BLaER1 treated with 17β-estradiol and CSF1 and Interleukin-3, amounts not matched to agents 10 nM and 100 nM (cell line): Measurements from ENCODE around the gene MLC1.
A peak's percentile ranks its signal among the peaks of the same experiment; 100 is the strongest.

Source experiments
- H3K27ac ChIP-seq, 11 experiments: shearing (Covaris generic); formaldehyde crosslinking; 2 replicates each; pipeline ENCODE4 v1.8.1; 2022
- H3K27me3 ChIP-seq, 11 experiments: shearing (Covaris generic); formaldehyde crosslinking; 2 replicates each; pipeline ENCODE4 v1.8.1; 2022
- H3K36me3 ChIP-seq, 11 experiments: shearing (Covaris generic); formaldehyde crosslinking; 2 replicates each; pipeline ENCODE4 v1.8.1; 2022
- H3K4me1 ChIP-seq, 10 experiments: shearing (Covaris generic); formaldehyde crosslinking; 2 replicates each; pipeline ENCODE4 v1.8.1; 2022
- H3K4me2 ChIP-seq, 11 experiments: shearing (Covaris generic); formaldehyde crosslinking; 2 replicates each; pipeline ENCODE4 v1.8.1; 2022
- H3K4me3 ChIP-seq, 10 experiments: shearing (Covaris generic); formaldehyde crosslinking; 2 replicates each; pipeline ENCODE4 v1.8.1; 2022
- H3K9ac ChIP-seq, 11 experiments: shearing (Covaris generic); formaldehyde crosslinking; 2 replicates each; pipeline ENCODE4 v1.8.1; 2022
- H3K9me3 ChIP-seq, 11 experiments: shearing (Covaris generic); formaldehyde crosslinking; replicated peaks in 1 of 11; 2 replicates each; pipeline ENCODE4 v1.8.1; 2022
- H4K20me1 ChIP-seq, 11 experiments: shearing (Covaris generic); formaldehyde crosslinking; 2 replicates each; pipeline ENCODE4 v1.8.1; 2022
- Cebpa-rat ChIP-seq, 11 experiments: shearing (Covaris generic); IDR thresholded peaks; 2 replicates each; pipeline ENCODE4 v1.8.1; 2022

MLC1 gene

DNA sequence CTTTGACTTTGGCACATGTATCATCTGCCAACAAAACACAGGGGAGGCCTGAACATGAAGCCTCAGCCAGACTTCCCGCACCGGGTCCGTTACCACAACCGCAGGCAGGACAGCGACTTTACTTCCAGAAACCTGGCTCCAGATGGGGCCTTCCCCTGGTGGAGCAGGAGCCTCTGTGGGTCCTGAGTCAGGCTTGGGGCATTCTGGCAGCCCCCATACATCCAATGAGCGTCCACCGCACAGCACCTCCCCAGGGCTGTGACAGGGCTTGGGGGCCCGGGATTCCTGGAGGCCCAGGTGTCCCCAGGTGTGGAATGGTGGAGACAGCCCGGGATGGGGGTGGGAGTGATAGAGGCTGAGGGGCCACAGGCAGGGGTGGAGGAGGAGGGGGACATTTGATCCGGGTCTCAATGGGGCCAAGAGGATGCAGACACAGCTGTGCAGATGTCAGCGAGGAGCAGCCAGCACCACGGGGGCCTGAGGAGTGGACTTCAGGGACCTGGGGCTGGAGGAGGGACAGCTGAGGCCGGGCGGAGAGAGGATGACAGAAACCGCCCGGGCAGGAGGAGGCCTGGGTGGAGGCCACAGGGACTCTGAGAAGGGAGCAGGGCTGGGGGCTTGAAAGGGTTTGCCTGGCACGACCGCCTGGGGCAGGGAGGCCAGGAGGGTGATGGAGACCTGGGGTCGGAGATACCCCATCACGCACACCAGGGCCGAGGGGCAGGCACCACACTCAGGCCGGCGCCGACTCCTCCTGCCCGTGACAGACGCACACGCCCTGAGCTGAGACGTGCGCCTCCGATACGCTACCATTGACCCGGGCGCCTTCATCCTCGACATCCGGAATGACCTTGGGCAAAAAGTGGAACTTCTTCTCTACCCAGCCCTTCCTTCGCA lies 35.7 kb downstream of the MLC1 start:
- Histone ChIP-seq H3K4me3 (no peak overlapping the region), H3K9me3 (peaks cover 10 to 24% (median 17%) of the 10 kb centered on the region in 11 experiments), H3K27ac (no peak overlapping the region), H3K9ac (no peak overlapping the region), H3K4me1 (peaks cover 6 to 16% (median 10%) of the 10 kb centered on the region in 10 experiments), H3K27me3 (peaks cover 0 to 9% (median 6%) of the 10 kb centered on the region in 11 experiments; a peak in 14 of 22 replicates), H3K36me3 (no peaks in the 10 kb centered on the region), H4K20me1 (peaks cover 0 to 6% (median 0%) of the 10 kb centered on the region in 11 experiments; a peak in 4 of 22 replicates), H3K4me2 (no peak overlapping the region)
- no peak for TF ChIP-seq Cebpa-rat (IDR thresholded peaks at IDR 0.05)

- no peaks in the 10 kb centered on the region for H3K36me3 ChIP-seq
- H3K4me3 ChIP-seq, result no peak overlapping the region
- no peak overlapping the region for H3K4me2 ChIP-seq
- peaks cover 10 to 20% (median 15%) of the 10 kb centered on the region in 11 experiments for H3K9me3 ChIP-seq
- peaks cover 0 to 6% (median 0%) of the 10 kb centered on the region in 11 experiments; a peak in 4 of 22 replicates for H4K20me1 ChIP-seq
- no peak for TF ChIP-seq Cebpa-rat (IDR thresholded peaks at IDR 0.05)
- H3K9ac ChIP-seq, result no peak overlapping the region
- H3K4me1 ChIP-seq, result peaks cover 9 to 16% (median 13%) of the 10 kb centered on the region in 10 experiments
- H3K27me3 ChIP-seq, result peaks cover 0 to 15% (median 9%) of the 10 kb centered on the region in 11 experiments; a peak in 14 of 22 replicates
- H3K27ac ChIP-seq, result no peak overlapping the region
Observed at GRCh38 chr22:50048836-50049235, 36.4 kb downstream of the MLC1 start.

DNA sequence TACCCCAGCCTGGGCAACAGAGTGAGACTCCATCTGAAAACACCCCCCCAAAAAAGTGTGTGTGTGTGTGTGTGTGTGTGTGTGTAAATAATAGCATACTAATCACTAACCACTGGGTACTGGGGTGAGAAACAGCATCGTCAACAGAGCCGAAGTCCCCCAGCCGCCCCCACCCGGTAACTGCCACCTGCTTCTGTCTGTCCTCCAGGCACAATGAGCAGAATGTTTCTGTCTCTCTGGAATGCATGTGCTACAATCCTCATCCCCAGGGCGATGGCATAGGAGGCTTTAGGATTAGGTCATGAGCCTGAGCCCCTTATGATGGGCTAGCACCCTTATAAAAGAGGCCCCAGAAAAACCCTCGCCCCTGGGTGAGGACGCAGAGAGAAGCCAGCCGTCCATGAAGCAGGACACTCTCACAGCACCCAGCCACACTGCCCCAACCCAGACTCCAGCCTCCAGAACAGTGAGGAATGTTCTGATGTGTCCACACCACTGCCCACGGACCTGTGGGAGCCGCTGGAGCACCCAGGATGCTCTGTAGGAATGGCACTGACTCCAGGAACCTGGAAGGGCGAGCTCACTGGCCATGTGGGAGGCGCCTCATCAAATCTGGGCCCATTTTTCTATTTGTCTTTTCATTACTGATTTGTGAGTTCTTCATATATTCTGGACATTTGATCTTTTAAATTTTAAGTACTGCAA lies 37.0 kb downstream of the MLC1 start:
- H3K27ac ChIP-seq, result no peak overlapping the region
- no peak for TF ChIP-seq Cebpa-rat (IDR thresholded peaks at IDR 0.05)
- peaks cover 10 to 20% (median 15%) of the 10 kb centered on the region in 11 experiments for H3K9me3 ChIP-seq
- H3K4me3 ChIP-seq, result no peak overlapping the region
- no peak overlapping the region for H3K9ac ChIP-seq
- no peak overlapping the region for H3K4me2 ChIP-seq
- peaks cover 0 to 15% (median 9%) of the 10 kb centered on the region in 11 experiments; a peak in 14 of 22 replicates for H3K27me3 ChIP-seq
- H3K36me3 ChIP-seq, result no peaks in the 10 kb centered on the region
- H4K20me1 ChIP-seq, result peaks cover 0 to 6% (median 0%) of the 10 kb centered on the region in 11 experiments; a peak in 4 of 22 replicates
- peaks cover 9 to 14% (median 13%) of the 10 kb centered on the region in 10 experiments for H3K4me1 ChIP-seq

DNA sequence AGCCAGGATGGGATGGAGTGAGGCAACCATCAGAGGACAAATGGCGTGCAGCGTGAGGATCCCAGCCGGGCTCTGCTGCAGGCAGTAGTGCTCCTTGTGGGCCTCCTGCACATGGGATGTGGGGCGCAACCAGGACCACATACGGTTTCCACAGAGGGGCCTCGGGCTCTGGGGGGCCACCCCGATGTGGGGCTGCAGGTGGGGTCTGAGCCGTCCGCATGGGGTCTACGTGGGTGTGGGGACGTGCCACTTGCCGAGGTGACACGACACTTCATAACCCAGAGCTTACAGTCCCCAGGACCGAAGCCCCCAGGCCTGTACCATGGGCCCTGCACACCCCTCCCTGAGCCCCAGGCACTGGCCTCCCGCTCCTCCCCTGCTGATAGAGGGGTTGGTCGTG lies 37.9 kb downstream of the MLC1 start:
- no peak for TF ChIP-seq Cebpa-rat (IDR thresholded peaks at IDR 0.05)
- no peak overlapping the region for H3K9ac ChIP-seq
- no peaks in the 10 kb centered on the region for H3K36me3 ChIP-seq
- peaks cover 9 to 21% (median 16%) of the 10 kb centered on the region in 10 experiments for H3K4me1 ChIP-seq
- peaks cover 0 to 15% (median 9%) of the 10 kb centered on the region in 11 experiments; a peak in 14 of 22 replicates for H3K27me3 ChIP-seq
- H3K4me3 ChIP-seq, result no peak overlapping the region
- peaks cover 0 to 6% (median 0%) of the 10 kb centered on the region in 11 experiments; a peak in 4 of 22 replicates for H4K20me1 ChIP-seq
- H3K4me2 ChIP-seq, result no peak overlapping the region
- no peak overlapping the region for H3K27ac ChIP-seq
- H3K9me3 ChIP-seq, result peaks cover 8 to 21% (median 16%) of the 10 kb centered on the region in 11 experiments; a peak in 21 of 22 replicates

- H3K27me3 ChIP-seq, result peaks cover 0 to 15% (median 9%) of the 10 kb centered on the region in 11 experiments; a peak in 14 of 22 replicates
- peaks cover 0 to 6% (median 0%) of the 10 kb centered on the region in 11 experiments; a peak in 4 of 22 replicates for H4K20me1 ChIP-seq
- no peak overlapping the region for H3K9ac ChIP-seq
- no peak overlapping the region for H3K4me2 ChIP-seq
- peaks cover 8 to 18% (median 16%) of the 10 kb centered on the region in 11 experiments; a peak in 21 of 22 replicates for H3K9me3 ChIP-seq
- H3K4me1 ChIP-seq, result peaks cover 9 to 22% (median 16%) of the 10 kb centered on the region in 10 experiments
- H3K4me3 ChIP-seq, result no peak overlapping the region
- TF ChIP-seq Cebpa-rat (IDR thresholded peaks at IDR 0.05), result no peak
- no peak overlapping the region for H3K27ac ChIP-seq
- no peaks in the 10 kb centered on the region for H3K36me3 ChIP-seq
Observed at GRCh38 chr22:50046481-50047245, 38.6 kb downstream of the MLC1 start.

- H4K20me1 ChIP-seq, result peaks cover 0 to 6% (median 0%) of the 10 kb centered on the region in 11 experiments; a peak in 4 of 22 replicates
- peaks cover 0 to 15% (median 9%) of the 10 kb centered on the region in 11 experiments; a peak in 14 of 22 replicates for H3K27me3 ChIP-seq
- no peak overlapping the region for H3K9ac ChIP-seq
- no peak for TF ChIP-seq Cebpa-rat (IDR thresholded peaks at IDR 0.05)
- H3K4me1 ChIP-seq, result peaks cover 9 to 22% (median 16%) of the 10 kb centered on the region in 10 experiments
- H3K36me3 ChIP-seq, result no peaks in the 10 kb centered on the region
- peaks cover 8 to 18% (median 16%) of the 10 kb centered on the region in 11 experiments; a peak in 21 of 22 replicates for H3K9me3 ChIP-seq
- no peak overlapping the region for H3K27ac ChIP-seq
- H3K4me2 ChIP-seq, result peak overlapping the region in 1 of 11 experiments; percentile 67; a peak in 1 of 22 replicates
- H3K4me3 ChIP-seq, result no peak overlapping the region
Observed at GRCh38 chr22:50046019-50046415, 39.2 kb downstream of the MLC1 start.

DNA sequence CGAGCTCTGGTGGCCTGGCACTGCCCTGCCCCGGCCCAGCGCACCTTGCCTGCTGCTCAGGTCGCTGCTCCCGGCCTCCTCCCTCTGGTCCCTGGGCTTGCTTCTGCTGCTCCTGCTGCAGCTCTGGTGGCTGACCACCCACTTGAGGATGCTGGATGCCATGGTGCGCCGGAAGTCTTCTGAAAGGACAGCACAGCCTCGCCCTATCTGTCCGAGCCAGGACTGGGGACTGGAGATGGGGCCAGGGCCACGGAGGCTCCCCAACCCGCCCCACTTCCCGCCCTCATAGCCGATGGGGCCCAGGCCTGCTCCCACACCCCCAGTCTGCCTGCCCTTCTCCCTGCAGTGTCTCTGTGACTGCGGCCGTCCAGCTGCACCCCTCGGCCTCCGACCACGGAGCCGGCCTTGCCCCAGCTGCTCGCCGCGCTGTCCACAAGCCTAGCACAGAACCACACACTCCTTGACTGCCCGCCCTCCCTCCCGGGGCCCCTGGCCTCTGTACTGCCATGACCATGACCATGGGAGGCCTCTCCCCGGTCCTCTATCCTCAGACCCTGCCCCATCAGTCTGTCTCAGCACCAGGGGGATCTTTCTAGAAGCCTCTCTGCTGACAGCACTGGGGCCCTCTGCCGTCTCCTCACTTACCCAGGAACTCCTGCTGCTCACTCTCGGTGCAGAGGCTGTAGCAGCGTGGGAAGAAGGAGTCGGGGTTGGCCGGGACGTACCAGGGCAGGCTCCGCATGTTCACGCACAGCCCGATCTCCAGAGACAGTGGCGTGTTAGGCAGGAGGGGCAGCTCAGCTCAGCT lies 39.8 kb downstream of the MLC1 start:
- H3K27ac ChIP-seq, result no peak overlapping the region

More for the DNA sequence above, 39.8 kb downstream of the MLC1 start:
- H3K27me3 ChIP-seq, result peaks cover 0 to 15% (median 9%) of the 10 kb centered on the region in 11 experiments; a peak in 14 of 22 replicates
- peak overlapping the region; percentile 67 to 83 (median 78) for H3K4me2 ChIP-seq
- H3K9me3 ChIP-seq, result peaks cover 9 to 18% (median 16%) of the 10 kb centered on the region in 11 experiments; a peak in 21 of 22 replicates
- TF ChIP-seq Cebpa-rat (IDR thresholded peaks at IDR 0.05), result no peak
- peak overlapping the region in 1 of 11 experiments; percentile 10; a peak in 1 of 22 replicates for H3K9ac ChIP-seq
- peaks cover 0 to 6% (median 0%) of the 10 kb centered on the region in 11 experiments; a peak in 4 of 22 replicates for H4K20me1 ChIP-seq
- H3K36me3 ChIP-seq, result no peaks in the 10 kb centered on the region
- H3K4me3 ChIP-seq, result no peak overlapping the region
- H3K4me1 ChIP-seq, result peaks cover 9 to 22% (median 16%) of the 10 kb centered on the region in 10 experiments
